GM13976 (cell line): ENCODE data around the gene SH3GL1.

Experiments
- DNase-seq: peaks from one replicate; pipeline ENCODE4 v3.0.0; 2012; ENCODE audit warnings: low spot score
- in situ Hi-C: fragments of 300-500 bp; cut with MboI; formaldehyde crosslinking; loops from one replicate; pipeline ENCODE4 v1.12.0; 2022; ENCODE audit warnings: low sequenced_read_pairs, mixed read lengths, inconsistent platforms; ENCODE audit not compliant: unreplicated experiment
- TF ChIP-seq, protein P1 (sequence below): IDR thresholded peaks from 2 replicates; pipeline ENCODE4 v1.5.1; 2012; ENCODE audit warnings: borderline replicate concordance, mild to moderate bottlenecking; ENCODE audit not compliant: insufficient read depth; ENCODE audit errors: extremely low read depth, missing control alignments, control extremely low read depth

The SH3GL1 gene

GRCh38 chr19:4372165-4373012 lies 28.0 kb downstream of the SH3GL1 start:
- no peak for DNase-seq
- in situ Hi-C loops = no loop called here
- TF ChIP-seq, protein P1, sequence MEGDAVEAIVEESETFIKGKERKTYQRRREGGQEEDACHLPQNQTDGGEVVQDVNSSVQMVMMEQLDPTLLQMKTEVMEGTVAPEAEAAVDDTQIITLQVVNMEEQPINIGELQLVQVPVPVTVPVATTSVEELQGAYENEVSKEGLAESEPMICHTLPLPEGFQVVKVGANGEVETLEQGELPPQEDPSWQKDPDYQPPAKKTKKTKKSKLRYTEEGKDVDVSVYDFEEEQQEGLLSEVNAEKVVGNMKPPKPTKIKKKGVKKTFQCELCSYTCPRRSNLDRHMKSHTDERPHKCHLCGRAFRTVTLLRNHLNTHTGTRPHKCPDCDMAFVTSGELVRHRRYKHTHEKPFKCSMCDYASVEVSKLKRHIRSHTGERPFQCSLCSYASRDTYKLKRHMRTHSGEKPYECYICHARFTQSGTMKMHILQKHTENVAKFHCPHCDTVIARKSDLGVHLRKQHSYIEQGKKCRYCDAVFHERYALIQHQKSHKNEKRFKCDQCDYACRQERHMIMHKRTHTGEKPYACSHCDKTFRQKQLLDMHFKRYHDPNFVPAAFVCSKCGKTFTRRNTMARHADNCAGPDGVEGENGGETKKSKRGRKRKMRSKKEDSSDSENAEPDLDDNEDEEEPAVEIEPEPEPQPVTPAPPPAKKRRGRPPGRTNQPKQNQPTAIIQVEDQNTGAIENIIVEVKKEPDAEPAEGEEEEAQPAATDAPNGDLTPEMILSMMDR = no peak

DNA sequence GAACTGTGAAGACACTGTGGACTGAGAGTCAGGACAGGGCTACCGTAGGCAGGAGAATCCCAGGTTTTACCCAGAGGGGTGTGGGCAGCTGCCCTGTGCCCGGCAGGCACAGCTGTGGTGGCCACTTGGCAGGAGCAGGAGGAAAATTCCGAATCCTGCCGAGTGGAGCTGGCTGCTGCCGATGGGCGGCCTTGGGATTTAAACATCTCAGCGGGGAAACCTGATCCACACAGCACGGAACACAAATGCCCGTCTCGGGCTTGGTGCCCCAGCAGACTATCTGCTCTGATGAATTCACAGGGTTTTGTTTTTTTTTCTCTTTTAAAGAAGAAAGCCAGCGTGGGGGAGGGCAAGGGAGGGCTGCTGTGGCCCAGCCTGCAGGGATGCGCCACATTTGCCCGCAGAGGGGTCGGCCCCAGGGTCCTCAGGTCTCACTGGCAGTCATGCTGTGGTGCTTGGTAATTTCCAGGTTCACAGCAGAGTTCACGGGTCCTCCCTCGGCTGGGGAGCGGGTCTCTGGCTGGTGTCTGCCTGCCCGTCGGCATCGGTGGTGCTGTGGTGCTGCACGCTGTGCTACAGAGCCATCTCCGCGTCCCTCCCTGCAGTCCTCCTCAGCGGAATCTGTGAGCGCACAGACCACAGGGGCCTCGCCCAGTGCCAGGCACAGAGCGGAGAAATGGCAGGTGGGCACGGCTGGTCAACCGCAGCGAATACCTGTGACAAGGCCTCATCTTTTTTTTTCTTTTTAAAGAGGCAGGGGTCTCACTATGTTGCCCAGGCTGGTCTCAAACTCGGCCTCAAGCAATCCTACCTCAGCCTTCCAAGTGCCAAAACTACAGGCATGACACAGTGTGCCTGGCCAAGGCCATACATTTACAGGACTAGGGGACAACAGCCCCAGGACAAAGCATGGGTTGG lies 28.8 kb downstream of the SH3GL1 start:
- in situ Hi-C loops = no loop called here
- TF ChIP-seq, protein P1 = no peak
- DNase-seq = no peak

GRCh38 chr19:4370418-4371041 lies 29.8 kb downstream of the SH3GL1 start:
- TF ChIP-seq, protein P1 = no peak
- no peak for DNase-seq
- in situ Hi-C loops = no loop called here

GRCh38 chr19:4369888-4370260 lies 30.5 kb downstream of the SH3GL1 start:
- DNase-seq = peak; percentile 82
- TF ChIP-seq, protein P1 = peak; percentile 82
- in situ Hi-C loops = no loop called here

GRCh38 chr19:4369109-4369887 lies 31.0 kb downstream of the SH3GL1 start:
- TF ChIP-seq, protein P1 = no peak
- in situ Hi-C loops = no loop called here
- DNase-seq = peak; percentile 79
